ENCODE results near the gene PGP. TPM values are rescaled to one million over a fixed set of nuclear protein-coding genes. Genes with fewer than 3 reads are reported as not detected.
A peak's percentile ranks its signal among the peaks of the same experiment; 100 is the strongest.
"Not testable (repeated sequence)": the region's sequence is repeated elsewhere in the genome, so short reads cannot be mapped to it uniquely, and the experiment has no call there.

Gene PGP, protein sequence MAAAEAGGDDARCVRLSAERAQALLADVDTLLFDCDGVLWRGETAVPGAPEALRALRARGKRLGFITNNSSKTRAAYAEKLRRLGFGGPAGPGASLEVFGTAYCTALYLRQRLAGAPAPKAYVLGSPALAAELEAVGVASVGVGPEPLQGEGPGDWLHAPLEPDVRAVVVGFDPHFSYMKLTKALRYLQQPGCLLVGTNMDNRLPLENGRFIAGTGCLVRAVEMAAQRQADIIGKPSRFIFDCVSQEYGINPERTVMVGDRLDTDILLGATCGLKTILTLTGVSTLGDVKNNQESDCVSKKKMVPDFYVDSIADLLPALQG
- total RNA-seq (2021; ENCODE audit: unreplicated experiment) (32.6 TPM), Bru-seq, nascent RNA (percentile 67 among the genes with signal in this experiment), BruChase-seq, experiment 1, labeled RNA remaining after a 6-hour chase (percentile 82 among the genes with signal in this experiment), BruChase-seq, experiment 2, labeled RNA remaining after a 2-hour chase (percentile 77 among the genes with signal in this experiment)
- 21.2 and 22.3 TPM in 2 replicates for polyA plus RNA-seq (2012)
- long read RNA-seq, transcript PGP-201 (2 exons, 2,727 nt): major isoform, 159 of 172 reads
- long read RNA-seq, partial matches to known transcripts: 0 of 172 reads
- long read RNA-seq, other reads (novel, unspliced or antisense): 12 of 172 reads

DNA sequence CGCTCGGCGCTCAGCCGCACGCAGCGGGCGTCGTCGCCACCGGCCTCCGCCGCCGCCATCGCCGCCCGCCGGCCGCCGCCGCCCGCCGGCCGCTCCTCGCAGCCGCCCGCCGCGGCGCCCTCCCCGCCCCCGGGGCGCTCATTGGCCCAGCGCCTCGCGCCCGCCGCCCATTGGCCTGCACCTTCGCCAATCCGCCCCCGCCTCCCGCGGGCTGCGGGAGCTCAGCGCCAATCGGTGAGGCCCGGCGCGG is at the start of gene PGP:
Gene PGP (minus strand): TSS at position 122 of the 250 bp plus-strand sequence. CDS start 63 bp downstream, at position 59.
- Histone ChIP-seq H3K4me1 (ENCODE audit: control insufficient read depth in 1 of 2, insufficient read depth in 2 of 2, low read length in 2 of 2) (peaks cover 23 to 37% of the 10 kb centered on the region in 2 experiments), H3K27ac (ENCODE audit: low read depth, low read length) (peak within 1 kb of the TSS; percentile 98)
- intact Hi-C loops (cut with micrococcal nuclease): no loop called here

DNA sequence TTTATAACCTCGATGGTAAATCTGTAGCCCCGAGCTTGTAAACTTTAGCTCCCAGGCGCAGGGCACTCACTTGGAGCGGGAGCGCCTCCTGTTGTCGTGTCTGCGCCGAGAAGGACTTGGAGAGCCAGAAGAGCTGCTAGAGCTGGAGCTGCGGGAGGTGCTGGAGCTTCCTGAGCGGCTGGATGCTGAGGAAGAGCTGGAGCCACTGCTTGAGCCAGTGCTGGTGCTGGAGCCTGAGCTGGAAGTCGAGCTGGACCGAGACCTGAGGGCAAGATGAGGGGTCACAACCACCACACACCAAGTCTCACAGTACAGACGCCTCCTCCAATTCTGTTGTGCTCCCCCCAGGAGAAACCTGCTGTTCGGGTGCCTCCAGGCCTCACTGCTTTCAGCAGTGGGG is 48.4 kb upstream of the PGP start:
- H3K27ac ChIP-seq (ENCODE audit: low read depth, low read length); H3K4me1 ChIP-seq (ENCODE audit: control insufficient read depth in 1 of 2, insufficient read depth in 2 of 2, low read length in 2 of 2); CTCF ChIA-PET; H3K4me3 ChIP-seq (replicated peaks in 1 of 2; ENCODE audit: low read depth in 1 of 2, low read length in 2 of 2); H3K4me2 ChIP-seq (ENCODE audit: low read length); RAD21 ChIA-PET (ENCODE audit: low non-redundant PET in 1 of 2, low total read pairs in 2 of 2, uncharacterized antibody in 2 of 2, unreplicated experiment in 2 of 2); DNase-seq (ENCODE audit: low read depth, low spot score); H2AFZ ChIP-seq (ENCODE audit: low read depth, low read length, poor library complexity, severe bottlenecking); ATAC-seq; H3K9me2 ChIP-seq (ENCODE audit: insufficient read depth); H3K27me3 ChIP-seq (ENCODE audit: insufficient read depth, low read length); H3K9ac ChIP-seq (ENCODE audit: low read length); BruUV-seq (replicated peaks); H3K9me3 ChIP-seq (ENCODE audit: control insufficient read depth in 1 of 2, insufficient read depth in 1 of 2, low read depth in 1 of 2, low read length in 2 of 2): not testable (repeated sequence)
- Histone ChIP-seq H3K79me2 (ENCODE audit: insufficient read depth, low read length) (peaks cover 98% of the 10 kb centered on the region), H3K36me3 (ENCODE audit: control insufficient read depth in 1 of 2, insufficient read depth in 2 of 2, low read length in 2 of 2) (peaks cover 40 to 70% of the 10 kb centered on the region in 2 experiments), H4K20me1 (ENCODE audit: insufficient read depth) (peaks cover 34% of the 10 kb centered on the region; the same call in 1 of the 2 replicates)
- POLR2A ChIA-PET: interaction anchor here (0.6 to 2.8 kb wide), 4 partner anchors 9 to 275 kb away, joined by 3 to 9 read pairs (median 6); partner anchors contain the start of genes ECI1, PDPK1 and TEDC2
- intact Hi-C loops (cut with micrococcal nuclease): loop anchor here (10.0 kb wide), 2 partner anchors 162 to 242 kb away; partner anchors contain the start of gene CCNF

More for the DNA sequence above, at the start of gene PGP:
- no TSS peak for BruUV-seq (replicated peaks)
- Histone ChIP-seq H3K9me2 (ENCODE audit: insufficient read depth) (no peaks in the 10 kb centered on the region), H3K4me3 (replicated peaks in 1 of 2; ENCODE audit: low read depth in 1 of 2, low read length in 2 of 2) (peak within 1 kb of the TSS; percentile 62 to 84), H2AFZ (ENCODE audit: low read depth, low read length, poor library complexity, severe bottlenecking) (no peak within 1 kb of the TSS), H4K20me1 (ENCODE audit: insufficient read depth) (peaks cover 9% of the 10 kb centered on the region; the same call in 1 of the 2 replicates), H3K79me2 (ENCODE audit: insufficient read depth, low read length) (peaks cover 33% of the 10 kb centered on the region), H3K9me3 (ENCODE audit: control insufficient read depth in 1 of 2, insufficient read depth in 1 of 2, low read depth in 1 of 2, low read length in 2 of 2) (no peaks in the 10 kb centered on the region), H3K27me3 (ENCODE audit: insufficient read depth, low read length) (no peaks in the 10 kb centered on the region), H3K4me2 (ENCODE audit: low read length) (peak within 1 kb of the TSS; percentile 99), H3K9ac (ENCODE audit: low read length) (peak within 1 kb of the TSS; percentile 93), H3K36me3 (ENCODE audit: control insufficient read depth in 1 of 2, insufficient read depth in 2 of 2, low read length in 2 of 2) (peaks cover 0 to 14% of the 10 kb centered on the region in 2 experiments; a peak in 2 of 4 replicates)
- POLR2A ChIA-PET: interaction anchor here (0.7 to 2.7 kb wide), 7 partner anchors 16 to 273 kb away, joined by 3 to 17 read pairs (median 8); partner anchors contain the start of genes ECI1, RPS2 and TRAF7
- TF ChIP-seq, protein P1, sequence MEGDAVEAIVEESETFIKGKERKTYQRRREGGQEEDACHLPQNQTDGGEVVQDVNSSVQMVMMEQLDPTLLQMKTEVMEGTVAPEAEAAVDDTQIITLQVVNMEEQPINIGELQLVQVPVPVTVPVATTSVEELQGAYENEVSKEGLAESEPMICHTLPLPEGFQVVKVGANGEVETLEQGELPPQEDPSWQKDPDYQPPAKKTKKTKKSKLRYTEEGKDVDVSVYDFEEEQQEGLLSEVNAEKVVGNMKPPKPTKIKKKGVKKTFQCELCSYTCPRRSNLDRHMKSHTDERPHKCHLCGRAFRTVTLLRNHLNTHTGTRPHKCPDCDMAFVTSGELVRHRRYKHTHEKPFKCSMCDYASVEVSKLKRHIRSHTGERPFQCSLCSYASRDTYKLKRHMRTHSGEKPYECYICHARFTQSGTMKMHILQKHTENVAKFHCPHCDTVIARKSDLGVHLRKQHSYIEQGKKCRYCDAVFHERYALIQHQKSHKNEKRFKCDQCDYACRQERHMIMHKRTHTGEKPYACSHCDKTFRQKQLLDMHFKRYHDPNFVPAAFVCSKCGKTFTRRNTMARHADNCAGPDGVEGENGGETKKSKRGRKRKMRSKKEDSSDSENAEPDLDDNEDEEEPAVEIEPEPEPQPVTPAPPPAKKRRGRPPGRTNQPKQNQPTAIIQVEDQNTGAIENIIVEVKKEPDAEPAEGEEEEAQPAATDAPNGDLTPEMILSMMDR (IDR thresholded peaks at IDR 0.05 in 2 of 3, conservative IDR thresholded peaks at IDR 0.05 in 1 of 3; ENCODE audit: borderline replicate concordance in 1 of 3, insufficient read depth in 1 of 3, low read depth in 2 of 3, low read length in 2 of 3): no peak
- TF ChIP-seq EGR1 (IDR thresholded peaks at IDR 0.05; ENCODE audit: low read depth): peak; percentile 88
- CTCF ChIA-PET: interaction anchor here (1.6 to 2.3 kb wide), 2 partner anchors 20 to 37 kb away, joined by 7 to 13 read pairs; partner anchors contain the start of gene ECI1
- DNase-seq (ENCODE audit: low read depth, low spot score) (no peak), ATAC-seq (peak; percentile 79)
- RAD21 ChIA-PET (ENCODE audit: low non-redundant PET in 1 of 2, low total read pairs in 2 of 2, uncharacterized antibody in 2 of 2, unreplicated experiment in 2 of 2): interaction anchor here in 1 of 2 experiments (1.0 kb wide), 1 partner anchor 20 kb away, joined by 5 read pairs; no protein-coding TSS in a partner anchor
